CD4-positive, alpha-beta T cell treated with Interleukin-15 for 1 hour (primary cell): ENCODE results near the gene APP.

Experiments
- DNase-seq: peaks from one replicate; pipeline ENCODE4 v3.0.0-alpha.2; 2020

Gene APP

DNA sequence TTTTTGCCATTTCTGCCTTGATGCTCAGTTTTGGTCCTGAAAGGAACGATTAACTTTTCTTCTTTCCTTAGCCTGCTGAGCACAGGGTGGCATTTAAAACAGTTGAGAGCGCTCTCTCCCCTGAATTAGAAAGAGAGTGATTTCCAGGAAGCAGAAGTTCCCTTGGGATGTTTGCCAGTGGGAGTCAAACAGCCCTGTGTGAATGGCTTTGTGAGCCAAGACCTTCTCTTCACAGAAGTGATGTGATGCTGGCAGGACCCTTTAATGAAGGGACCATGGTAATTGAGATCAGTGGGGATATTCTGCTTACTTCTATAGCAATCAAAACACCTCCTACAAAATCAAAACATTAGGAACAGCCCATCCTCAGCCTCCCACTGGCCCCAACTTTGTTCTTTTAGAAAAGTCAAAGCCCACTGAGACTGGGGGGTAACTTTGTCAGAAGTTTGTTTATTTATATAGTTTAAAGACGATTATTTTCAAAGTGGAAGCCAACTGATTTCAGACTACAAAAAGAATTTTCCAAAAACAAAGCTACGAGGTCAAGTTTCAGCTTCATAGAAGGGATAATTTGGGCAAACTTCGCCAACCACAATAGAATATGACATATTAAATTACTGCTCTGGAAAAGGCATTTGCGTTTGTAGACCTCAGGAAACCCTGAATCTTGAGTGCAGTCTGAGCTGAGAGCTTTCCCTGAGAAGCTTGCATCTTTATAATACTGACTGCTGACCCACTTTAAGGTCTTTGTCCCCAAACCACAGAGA lies 313.1 kb downstream of the APP start:
- no peak for DNase-seq

DNA sequence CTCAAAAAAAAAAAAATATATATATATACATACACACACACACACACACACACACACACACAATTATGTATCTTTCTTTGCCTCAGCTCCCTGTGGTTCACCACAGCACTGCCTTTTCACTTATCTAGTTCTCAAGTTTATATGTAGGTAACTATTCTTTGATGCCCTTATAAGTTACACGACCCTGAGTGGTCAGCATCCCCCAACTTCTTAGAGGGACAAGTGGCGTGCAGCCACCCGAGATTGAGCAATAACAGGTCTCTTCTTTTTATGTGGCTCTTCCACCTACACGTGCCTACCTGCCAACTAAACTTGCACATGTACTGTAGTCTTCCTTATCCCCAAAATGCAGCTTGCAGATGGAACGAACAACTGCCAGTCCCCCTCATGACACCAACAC lies 315.0 kb downstream of the APP start:
- DNase-seq, result no peak

GRCh38 chr21:25850126-25850842 lies 320.3 kb downstream of the APP start:
- DNase-seq, result no peak

- DNase-seq, result no peak
Measured at GRCh38 chr21:25848309-25848708, 322.3 kb downstream of the APP start.

GRCh38 chr21:25845729-25846256 lies 324.8 kb downstream of the APP start:
- DNase-seq, result no peak

DNA sequence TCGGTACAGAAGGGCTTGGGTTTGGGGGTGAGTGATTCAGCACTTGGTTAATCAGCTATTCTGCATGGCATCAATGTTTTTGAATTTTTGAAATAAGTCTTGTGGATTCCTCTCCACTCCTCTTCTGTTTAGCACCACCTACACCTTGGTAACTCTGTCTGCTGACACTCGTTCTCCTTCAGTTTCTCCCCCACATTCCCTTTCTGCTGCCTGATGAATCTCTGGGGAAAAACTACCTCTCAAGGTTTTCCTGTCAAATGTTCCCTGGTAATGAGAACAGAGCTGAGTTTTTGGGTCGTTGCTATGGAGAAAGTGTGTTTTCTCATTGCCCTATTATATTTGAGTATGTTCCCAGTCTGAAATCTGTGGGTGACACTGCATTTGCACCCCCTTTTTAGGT lies 327.6 kb downstream of the APP start:
- DNase-seq, result no peak

- no peak for DNase-seq
Measured at GRCh38 chr21:25838809-25839208, 331.8 kb downstream of the APP start.

- DNase-seq, result no peak
Measured at GRCh38 chr21:25837533-25838265, 332.9 kb downstream of the APP start.

GRCh38 chr21:25836396-25836795 lies 334.2 kb downstream of the APP start:
- DNase-seq, result no peak

DNA sequence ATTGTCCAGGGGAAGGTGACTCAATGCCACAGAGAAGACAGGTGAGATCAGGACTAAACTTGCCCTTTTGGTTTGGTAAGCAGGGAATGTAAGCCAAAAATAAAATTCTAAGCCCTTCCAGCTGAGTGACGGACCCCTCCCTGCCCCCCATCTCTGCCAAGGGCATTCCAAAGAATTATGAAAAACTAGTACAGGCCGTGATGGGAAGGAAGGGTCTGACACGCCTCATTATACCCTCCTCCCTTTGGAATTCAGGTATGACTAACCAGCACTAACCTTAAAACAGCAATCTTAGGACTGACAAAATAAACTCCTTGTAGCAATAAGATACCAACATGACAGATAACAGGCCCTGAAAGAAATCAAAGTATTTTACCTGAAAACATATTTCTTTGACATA lies 336.2 kb downstream of the APP start:
- no peak for DNase-seq

DNA sequence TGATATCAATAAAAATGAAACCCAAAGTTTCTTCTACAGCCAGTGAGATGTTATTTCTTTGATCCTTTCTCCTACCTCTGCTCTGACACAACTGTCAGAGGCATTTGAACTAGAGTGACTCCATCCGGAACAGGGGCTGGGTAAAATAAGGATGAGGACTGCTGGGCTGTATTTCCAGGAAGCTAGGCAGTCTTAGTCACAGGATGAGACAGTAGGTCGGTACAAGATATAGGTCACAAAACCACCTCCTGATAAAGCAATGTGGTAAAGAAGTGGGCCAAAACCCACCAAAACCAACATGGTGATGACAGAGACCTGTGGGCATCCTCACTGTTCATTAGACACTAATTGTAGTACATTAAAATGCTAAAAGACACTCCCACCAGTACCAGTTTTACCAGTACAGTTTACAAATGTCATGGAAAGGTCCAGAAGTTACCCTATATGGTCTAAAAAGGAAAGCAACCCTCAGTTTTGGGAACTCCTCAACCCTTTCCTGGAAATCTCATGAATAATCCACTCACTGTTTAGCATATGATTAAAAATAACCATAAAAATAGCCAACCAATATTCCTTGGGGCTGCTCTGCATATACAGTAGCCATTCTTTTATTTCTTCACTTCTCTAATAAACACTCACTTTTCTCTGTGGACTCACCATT lies 339.1 kb downstream of the APP start:
- DNase-seq, result no peak
